Stimulated activated CD4-positive, alpha-beta T cell treated with anti-CD3 and anti-CD28 coated beads, Interleukin-12 subunit alpha, Interleukin-12 subunit beta, amount 100 ng/mL, for 48 hours (primary cell): ENCODE measurements around the gene COX10.
"Not testable (repeated sequence)": the region's sequence is repeated elsewhere in the genome, so short reads cannot be mapped to it uniquely, and the experiment has no call there.

Experiments
- DNase-seq, 3 donors: peaks; one replicate each; pipeline ENCODE4 v3.0.0-alpha.2; 2020; ENCODE audit warnings: low read depth in 2 of 3, low spot score in 1 of 3

The COX10 gene

GRCh38 chr17:14204084-14204483 is 134.8 kb downstream of the COX10 start:
- DNase-seq: no peak

GRCh38 chr17:14204546-14204945 is 135.2 kb downstream of the COX10 start:
- no peak for DNase-seq

GRCh38 chr17:14205380-14205779 is 136.1 kb downstream of the COX10 start:
- DNase-seq: no peak

- DNase-seq: peak in 2 of 3 donors; percentile 40 to 68
Measured at GRCh38 chr17:14205992-14206461, 136.7 kb downstream of the COX10 start.

- no peak for DNase-seq
Measured at GRCh38 chr17:14206891-14207290, 137.6 kb downstream of the COX10 start.

GRCh38 chr17:14207791-14208190 is 138.5 kb downstream of the COX10 start:
- no peak for DNase-seq

- no peak for DNase-seq
Measured at GRCh38 chr17:14209215-14209614, 139.9 kb downstream of the COX10 start.

- DNase-seq: no peak
Measured at GRCh38 chr17:14211246-14211645, 141.9 kb downstream of the COX10 start.

- no peak for DNase-seq
Measured at GRCh38 chr17:14211801-14212200, 142.5 kb downstream of the COX10 start.

GRCh38 chr17:14212401-14212800 is 143.1 kb downstream of the COX10 start:
- DNase-seq: no peak

GRCh38 chr17:14214271-14214670 is 145.0 kb downstream of the COX10 start:
- no peak for DNase-seq

GRCh38 chr17:14222611-14223010 is 153.3 kb downstream of the COX10 start:
- no peak for DNase-seq

- no peak for DNase-seq
Measured at GRCh38 chr17:14225254-14225980, 156.1 kb downstream of the COX10 start.

- DNase-seq: no peak
Measured at GRCh38 chr17:14227052-14227451, 157.7 kb downstream of the COX10 start.

- DNase-seq: no peak
Measured at GRCh38 chr17:14228903-14229302, 159.6 kb downstream of the COX10 start.

- DNase-seq: not testable (repeated sequence)
Measured at GRCh38 chr17:14231187-14231586, 161.9 kb downstream of the COX10 start.

GRCh38 chr17:14235047-14235446 is 165.7 kb downstream of the COX10 start:
- DNase-seq: not testable (repeated sequence)

GRCh38 chr17:14236032-14236431 is 166.7 kb downstream of the COX10 start:
- not testable (repeated sequence) for DNase-seq

- not testable (repeated sequence) for DNase-seq
Measured at GRCh38 chr17:14236762-14237161, 167.5 kb downstream of the COX10 start, which contains the start of gene CDRT15. Gene CDRT15, minus strand, starts transcription at chr17:14236862. Its CDS starts 29 bp downstream, at chr17:14236833.

- DNase-seq: not testable (repeated sequence)
Measured at GRCh38 chr17:14239271-14239670, 170.0 kb downstream of the COX10 start.

GRCh38 chr17:14245002-14245401 is 175.7 kb downstream of the COX10 start:
- DNase-seq: no peak

- no peak for DNase-seq
Measured at GRCh38 chr17:14245629-14246028, 176.3 kb downstream of the COX10 start.
